ENCODE measurements around the gene LDB3. TPM values are rescaled to one million over a fixed set of nuclear protein-coding genes. Genes with fewer than 3 reads are reported as not detected.
A peak's percentile ranks its signal among the peaks of the same experiment; 100 is the strongest.

The LDB3 gene
- total RNA-seq, 2 donors from 2014 or later = 0.11 to 0.35 TPM

GRCh38 chr10:86670876-86671275 lies 2.6 kb downstream of the LDB3 start:
- Histone ChIP-seq H3K27me3 (ENCODE audit: control insufficient read depth, insufficient read depth, low read length, poor library complexity, severe bottlenecking) (no peaks in the 10 kb centered on the region), H3K4me1 (ENCODE audit: control insufficient read depth, insufficient read depth, low read length) (peaks cover 33% of the 10 kb centered on the region), H3K27ac (ENCODE audit: low read depth, low read length) (no peak overlapping the region), H3K36me3 (ENCODE audit: control insufficient read depth, insufficient read depth, low read length) (no peaks in the 10 kb centered on the region), H3K9ac (ENCODE audit: extremely low read depth, low read length, poor library complexity, severe bottlenecking) (no peak overlapping the region), H3K9me3 (ENCODE audit: control insufficient read depth, low read length) (no peaks in the 10 kb centered on the region), H3K4me3 (ENCODE audit: low read length) (no peak overlapping the region)
- Mint-ChIP-seq H3K4me3 (no peak overlapping the region), H3K4me1 (peaks cover 21% of the 10 kb centered on the region), H3K9me3 (no peaks in the 10 kb centered on the region), H3K27me3 (ENCODE audit: insufficient read depth) (peaks cover 3% of the 10 kb centered on the region), H3K36me3 (ENCODE audit: low read depth) (no peaks in the 10 kb centered on the region), H3K27ac (no peak overlapping the region)
- DNase-seq = no peak
- TF ChIP-seq CTCF (conservative IDR thresholded peaks at IDR 0.05) = no peak
- 93 to 100% methylated on average over 1 to 8 of the region's 8 CpGs for WGBS, 2 experiments (ENCODE audit: insufficient coverage in 1 of 2, insufficient read length in 1 of 2)

GRCh38 chr10:86671419-86671818 lies 3.1 kb downstream of the LDB3 start:
- no peak overlapping the region for H3K9ac ChIP-seq (ENCODE audit: extremely low read depth, low read length, poor library complexity, severe bottlenecking)
- no peak for DNase-seq
- WGBS, 2 experiments (ENCODE audit: insufficient coverage in 1 of 2, insufficient read length in 1 of 2) = 72 to 88% methylated on average over 2 to 3 of the region's 3 CpGs
- peaks cover 33% of the 10 kb centered on the region for H3K4me1 ChIP-seq (ENCODE audit: control insufficient read depth, insufficient read depth, low read length)
- no peak overlapping the region for H3K27ac ChIP-seq (ENCODE audit: low read depth, low read length)
- H3K4me3 ChIP-seq (ENCODE audit: low read length) = no peak overlapping the region
- peaks cover 21% of the 10 kb centered on the region for H3K4me1 Mint-ChIP-seq
- H3K9me3 ChIP-seq (ENCODE audit: control insufficient read depth, low read length) = no peaks in the 10 kb centered on the region
- TF ChIP-seq CTCF (conservative IDR thresholded peaks at IDR 0.05) = no peak
- H3K36me3 ChIP-seq (ENCODE audit: control insufficient read depth, insufficient read depth, low read length) = no peaks in the 10 kb centered on the region
- H3K36me3 Mint-ChIP-seq (ENCODE audit: low read depth) = no peaks in the 10 kb centered on the region
- no peak overlapping the region for H3K4me3 Mint-ChIP-seq
- H3K27me3 ChIP-seq (ENCODE audit: control insufficient read depth, insufficient read depth, low read length, poor library complexity, severe bottlenecking) = no peaks in the 10 kb centered on the region
- peaks cover 3% of the 10 kb centered on the region for H3K27me3 Mint-ChIP-seq (ENCODE audit: insufficient read depth)
- H3K27ac Mint-ChIP-seq = no peak overlapping the region
- H3K9me3 Mint-ChIP-seq = no peaks in the 10 kb centered on the region

DNA sequence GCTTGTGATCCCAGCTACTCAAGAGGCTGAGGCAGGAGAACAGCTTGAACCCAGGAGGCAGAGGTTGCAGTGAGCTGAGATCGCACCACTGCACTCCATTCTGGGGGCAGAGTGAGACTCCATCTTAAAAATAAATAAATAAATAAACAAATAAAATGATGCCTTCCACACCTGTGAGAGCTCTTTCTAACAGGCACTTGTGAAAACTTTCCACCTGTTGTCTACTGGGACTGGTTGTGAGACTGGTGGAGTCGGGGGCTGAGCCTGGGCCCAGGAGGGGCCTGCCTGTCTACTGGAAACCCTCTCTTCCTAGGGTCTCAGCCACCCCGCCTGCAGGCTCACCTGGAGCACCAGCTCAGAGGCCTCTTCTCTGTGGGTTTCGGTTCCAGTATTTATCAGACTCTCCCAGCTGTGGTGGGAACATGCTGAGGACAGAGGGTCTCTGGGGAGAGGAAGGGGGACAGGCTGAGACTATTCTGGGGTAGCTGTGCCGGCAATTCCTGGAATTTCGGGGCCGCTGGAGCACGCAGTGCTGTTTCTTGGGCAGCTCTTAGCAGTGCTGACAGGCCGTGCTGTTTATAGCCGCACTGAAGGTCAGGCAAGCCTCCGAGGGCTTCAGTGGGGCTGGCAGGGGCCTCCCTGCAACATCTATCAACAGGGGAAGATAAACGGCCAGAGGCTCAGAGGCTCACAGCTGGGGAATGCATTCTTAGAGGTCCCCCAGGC lies 3.8 kb downstream of the LDB3 start:
- Mint-ChIP-seq H3K4me1 (peaks cover 21% of the 10 kb centered on the region), H3K27me3 (ENCODE audit: insufficient read depth) (peaks cover 3% of the 10 kb centered on the region), H3K36me3 (ENCODE audit: low read depth) (no peaks in the 10 kb centered on the region), H3K27ac (peak overlapping the region; percentile 62), H3K9me3 (no peaks in the 10 kb centered on the region), H3K4me3 (no peak overlapping the region)
- no peak for TF ChIP-seq CTCF (conservative IDR thresholded peaks at IDR 0.05)
- no peak overlapping the region for H3K4me3 ChIP-seq (ENCODE audit: low read length)
- H3K27ac ChIP-seq (ENCODE audit: low read depth, low read length) = peak overlapping the region; percentile 12
- no peaks in the 10 kb centered on the region for H3K36me3 ChIP-seq (ENCODE audit: control insufficient read depth, insufficient read depth, low read length)
- 71 to 79% methylated on average over 4 to 11 of the region's 12 CpGs for WGBS, 2 experiments (ENCODE audit: insufficient coverage in 1 of 2, insufficient read length in 1 of 2)
- peaks cover 33% of the 10 kb centered on the region for H3K4me1 ChIP-seq (ENCODE audit: control insufficient read depth, insufficient read depth, low read length)
- H3K9ac ChIP-seq (ENCODE audit: extremely low read depth, low read length, poor library complexity, severe bottlenecking) = no peak overlapping the region
- no peaks in the 10 kb centered on the region for H3K9me3 ChIP-seq (ENCODE audit: control insufficient read depth, low read length)
- DNase-seq = no peak
- H3K27me3 ChIP-seq (ENCODE audit: control insufficient read depth, insufficient read depth, low read length, poor library complexity, severe bottlenecking) = no peaks in the 10 kb centered on the region
